ENCODE measurements around the gene CEP164. TPM values are rescaled to one million over a fixed set of nuclear protein-coding genes. Genes with fewer than 3 reads are reported as not detected.

Gene CEP164
- total and polyA plus RNA-seq, 9 of the 15 experiments (the other 6 are each of a cell fraction or from before 2014, with no cell fraction given), result 2.1 to 16.5 (median 10.4) TPM

GRCh38 chr11:117327567-117328374, at the start of gene CEP164 (continued):
- TF ChIP-seq NR0B1 (IDR thresholded peaks at IDR 0.05; ENCODE audit: partially characterized antibody) (no peak), CBFA2T2 (conservative IDR thresholded peaks at IDR 0.05) (0 out of 2 replicates have a peak, but pooled peaks have one; percentile 32), MTA3 (IDR thresholded peaks at IDR 0.05; ENCODE audit: borderline replicate concordance) (peak; percentile 55; the same call in 1 of the 2 replicates), ZNF280B (CRISPR knock-in tag; IDR thresholded peaks at IDR 0.05) (no peak), KHSRP (IDR thresholded peaks at IDR 0.05) (no peak), HNRNPLL (IDR thresholded peaks at IDR 0.05; ENCODE audit: low read depth, low read length, poor library complexity, severe bottlenecking) (peak; percentile 73), MECOM (CRISPR knock-in tag; IDR thresholded peaks at IDR 0.05) (no peak), ELF2 (CRISPR knock-in tag; IDR thresholded peaks at IDR 0.05) (peak; percentile 93), RFX1 (IDR thresholded peaks at IDR 0.05) (peak; percentile 96), NFIX (CRISPR knock-in tag; IDR thresholded peaks at IDR 0.05; ENCODE audit: low read depth) (no peak), ZNF655 (CRISPR knock-in tag; IDR thresholded peaks at IDR 0.05) (no peak), RBM17 (IDR thresholded peaks at IDR 0.05; ENCODE audit: borderline replicate concordance, low read depth, low read length) (no peak), CHD4 (IDR thresholded peaks at IDR 0.05; ENCODE audit: insufficient read depth, insufficient replicate concordance, low read depth, low read length, poor library complexity, severe bottlenecking) (no peak), ZNF77 (CRISPR knock-in tag; IDR thresholded peaks at IDR 0.05) (no peak), IFI16 (CRISPR knock-in tag; IDR thresholded peaks at IDR 0.05) (no peak), HOMEZ (CRISPR knock-in tag; IDR thresholded peaks at IDR 0.05) (no peak), CREB5 (CRISPR knock-in tag; IDR thresholded peaks at IDR 0.05) (no peak), PHB (CRISPR knock-in tag; IDR thresholded peaks at IDR 0.05) (0 out of 2 replicates have a peak, but pooled peaks have one; percentile 81), SMAD4 (CRISPR knock-in tag; conservative IDR thresholded peaks at IDR 0.05) (peak; percentile 50; the same call in 1 of the 2 replicates), GATA2 (CRISPR knock-in tag; IDR thresholded peaks at IDR 0.05) (peak; percentile 64; the same call in 1 of the 2 replicates)
